Thoracic aorta (tissue), 2 donors: ENCODE results near the gene TUBGCP2. TPM values are rescaled to one million over a fixed set of nuclear protein-coding genes. Genes with fewer than 3 reads are reported as not detected.

ENCODE experiments used
- ATAC-seq: fragments of 150-250 bp; one replicate; pipeline ENCODE4 v1.8.0; 2017; ENCODE audit warnings: low read depth; ENCODE audit not compliant: insufficient number of reproducible peaks, low FRiP score
- DNase-seq: peaks from one replicate; pipeline ENCODE4 v3.0.0-alpha.2; 2020; ENCODE audit warnings: low spot score
- H3K27ac ChIP-seq, 2 donors: fragments of 200-600 bp; sonication (generic); 1 replicate in 1 of 2; 2 replicates in 1 of 2; pipeline ENCODE4 v1.5.1; 2016; ENCODE audit warnings: mild to moderate bottlenecking in 2 of 2, moderate library complexity in 2 of 2
- H3K27me3 ChIP-seq: fragments of 200-600 bp; sonication (generic); replicated peaks from 2 replicates; pipeline ENCODE4 v1.6.0; 2016; ENCODE audit warnings: mild to moderate bottlenecking; ENCODE audit not compliant: insufficient read depth
- H3K36me3 ChIP-seq: fragments of 200-600 bp; sonication (generic); one replicate; pipeline ENCODE4 v1.5.1; 2016
- H3K4me1 ChIP-seq, 2 donors: fragments of 200-600 bp; sonication (generic); 1 replicate in 1 of 2; 2 replicates in 1 of 2; pipeline versions ENCODE4 v1.5.1 to v1.6.0; 2016; ENCODE audit warnings: low read depth in 2 of 2, mild to moderate bottlenecking in 1 of 2; ENCODE audit not compliant: control insufficient read depth in 1 of 2
- H3K4me3 ChIP-seq: fragments of 200-600 bp; sonication (generic); 2 replicates; pipeline ENCODE4 v1.5.1; 2016; ENCODE audit warnings: mild to moderate bottlenecking
- H3K9me3 ChIP-seq: fragments of 200-600 bp; sonication (generic); 2 replicates; pipeline ENCODE4 v1.5.1; 2016
- total RNA-seq, 2 donors: library from RNA; depleted of rRNA; stranded (reverse); fragments of >200 nt; gene quantifications; one replicate each; pipeline versions ENCODE4 v1.1.0 to v1.2.3, GENCODE V29; 2016
- TF ChIP-seq, protein P1 (sequence below): fragments of 200-600 bp; sonication (generic); IDR thresholded peaks from one replicate; pipeline ENCODE4 v1.5.1; 2019; ENCODE audit warnings: antibody characterized with exemption

The TUBGCP2 gene
- total RNA-seq, 2 donors from 2014 or later: 51.2 to 65.5 TPM

DNA sequence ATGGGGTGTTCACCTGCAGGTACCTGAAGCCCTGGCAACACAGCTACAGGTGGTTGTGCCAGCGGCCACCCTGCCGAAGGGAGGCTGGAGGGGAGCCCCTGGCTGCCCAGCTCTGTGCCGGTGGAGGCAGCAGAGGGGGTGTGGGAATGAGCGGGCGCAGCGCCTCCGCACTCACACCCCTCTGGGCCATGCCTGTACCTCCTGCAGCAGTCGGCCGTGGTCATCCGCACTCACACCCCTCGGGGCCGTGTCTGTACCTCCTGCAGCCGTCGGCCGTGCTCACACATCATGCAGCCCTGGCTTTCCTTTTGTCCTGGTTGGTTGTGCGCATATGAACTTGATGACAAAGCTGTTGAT is 1.7 kb upstream of the TUBGCP2 start:
- no peak for ATAC-seq
- Histone ChIP-seq H3K9me3 (no peaks in the 10 kb centered on the region), H3K4me3 (no peak overlapping the region), H3K4me1 (peaks cover 7 to 30% of the 10 kb centered on the region in 2 donors), H3K36me3 (peaks cover 19% of the 10 kb centered on the region), H3K27me3 (no peaks in the 10 kb centered on the region), H3K27ac (no peak overlapping the region)
- TF ChIP-seq, protein P1, sequence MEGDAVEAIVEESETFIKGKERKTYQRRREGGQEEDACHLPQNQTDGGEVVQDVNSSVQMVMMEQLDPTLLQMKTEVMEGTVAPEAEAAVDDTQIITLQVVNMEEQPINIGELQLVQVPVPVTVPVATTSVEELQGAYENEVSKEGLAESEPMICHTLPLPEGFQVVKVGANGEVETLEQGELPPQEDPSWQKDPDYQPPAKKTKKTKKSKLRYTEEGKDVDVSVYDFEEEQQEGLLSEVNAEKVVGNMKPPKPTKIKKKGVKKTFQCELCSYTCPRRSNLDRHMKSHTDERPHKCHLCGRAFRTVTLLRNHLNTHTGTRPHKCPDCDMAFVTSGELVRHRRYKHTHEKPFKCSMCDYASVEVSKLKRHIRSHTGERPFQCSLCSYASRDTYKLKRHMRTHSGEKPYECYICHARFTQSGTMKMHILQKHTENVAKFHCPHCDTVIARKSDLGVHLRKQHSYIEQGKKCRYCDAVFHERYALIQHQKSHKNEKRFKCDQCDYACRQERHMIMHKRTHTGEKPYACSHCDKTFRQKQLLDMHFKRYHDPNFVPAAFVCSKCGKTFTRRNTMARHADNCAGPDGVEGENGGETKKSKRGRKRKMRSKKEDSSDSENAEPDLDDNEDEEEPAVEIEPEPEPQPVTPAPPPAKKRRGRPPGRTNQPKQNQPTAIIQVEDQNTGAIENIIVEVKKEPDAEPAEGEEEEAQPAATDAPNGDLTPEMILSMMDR: no peak
- DNase-seq: no peak

DNA sequence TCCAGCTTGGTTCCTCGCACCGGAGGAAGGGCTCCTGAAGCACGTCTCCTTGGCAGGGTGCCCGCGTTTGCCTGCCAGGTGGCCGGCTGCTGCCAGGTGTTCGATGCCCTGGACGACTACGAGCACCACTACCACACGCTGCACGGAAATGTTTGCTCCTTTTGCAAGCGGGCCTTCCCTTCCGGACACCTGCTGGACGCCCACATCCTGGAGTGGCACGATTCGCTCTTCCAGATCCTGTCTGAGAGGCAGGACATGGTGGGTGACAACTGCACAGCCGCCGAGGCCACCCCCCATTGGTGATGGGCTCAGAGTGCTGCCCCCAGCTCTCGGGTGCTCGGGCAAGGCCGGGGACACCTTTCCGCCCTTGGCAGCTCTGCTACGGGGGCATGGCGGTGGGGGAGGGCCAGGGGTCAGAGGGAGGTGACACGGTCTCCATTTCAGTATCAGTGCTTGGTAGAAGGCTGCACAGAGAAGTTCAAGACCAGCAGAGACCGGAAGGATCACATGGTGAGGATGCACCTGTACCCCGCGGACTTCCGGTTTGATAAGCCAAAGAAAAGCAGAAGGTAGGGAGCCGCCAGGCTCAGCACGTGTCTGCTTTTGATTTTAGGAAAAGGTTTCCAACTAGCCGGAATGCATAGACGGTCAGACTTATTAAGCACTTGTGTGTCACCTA is 1.2 kb upstream of the TUBGCP2 start:
- no peak overlapping the region for H3K4me3 ChIP-seq
- no peak overlapping the region for H3K27ac ChIP-seq
- H3K36me3 ChIP-seq: peaks cover 19% of the 10 kb centered on the region
- ATAC-seq (no peak), DNase-seq (no peak)
- H3K4me1 ChIP-seq: peaks cover 7 to 30% of the 10 kb centered on the region in 2 donors
- H3K9me3 ChIP-seq: no peaks in the 10 kb centered on the region
- TF ChIP-seq, protein P1: no peak
- H3K27me3 ChIP-seq: no peaks in the 10 kb centered on the region

- Histone ChIP-seq H3K36me3 (peaks cover 19% of the 10 kb centered on the region), H3K27ac (peak overlapping the region; percentile 96 to 97), H3K9me3 (no peaks in the 10 kb centered on the region), H3K4me1 (peaks cover 7 to 30% of the 10 kb centered on the region in 2 donors), H3K27me3 (no peaks in the 10 kb centered on the region), H3K4me3 (peak overlapping the region; percentile 85)
- TF ChIP-seq, protein P1: no peak
- DNase-seq (peak; percentile 68), ATAC-seq (peak; percentile 97)
These were observed 538 bp upstream of the TUBGCP2 start for GRCh38 chr10:133309100-133309719.

GRCh38 chr10:133307776-133308420 is 774 bp downstream of the TUBGCP2 start:
- H3K27me3 ChIP-seq: no peaks in the 10 kb centered on the region
- peak overlapping the region; percentile 85 for H3K4me3 ChIP-seq
- ATAC-seq: no peak
- no peaks in the 10 kb centered on the region for H3K9me3 ChIP-seq
- H3K36me3 ChIP-seq: peaks cover 19% of the 10 kb centered on the region
- peak overlapping the region; percentile 96 to 97 for H3K27ac ChIP-seq
- DNase-seq: no peak
- H3K4me1 ChIP-seq: peaks cover 7 to 30% of the 10 kb centered on the region in 2 donors
- TF ChIP-seq, protein P1: peak; percentile 22

DNA sequence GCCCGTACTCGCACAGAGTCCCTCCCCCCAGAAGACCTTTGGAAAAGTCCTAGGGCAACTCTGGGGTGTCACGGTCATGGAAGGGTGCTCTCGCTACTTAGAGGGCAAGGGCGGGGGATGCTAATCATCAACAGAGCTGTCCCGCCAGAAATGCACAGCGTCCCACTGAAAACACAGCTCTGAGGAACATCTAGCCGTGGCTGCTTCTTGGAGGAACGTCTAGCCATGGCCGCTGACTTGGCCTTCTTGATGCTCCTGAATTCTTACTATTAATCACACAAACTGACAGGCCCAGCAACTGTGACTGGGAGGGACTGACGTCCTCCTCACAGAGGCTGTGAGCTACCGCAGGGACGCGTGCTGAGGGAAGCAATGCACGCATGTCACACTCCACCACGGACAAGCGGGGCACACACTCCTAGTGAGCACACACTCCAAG is 1.7 kb downstream of the TUBGCP2 start:
- ATAC-seq: no peak
- no peak for DNase-seq
- Histone ChIP-seq H3K4me3 (no peak overlapping the region), H3K27me3 (no peaks in the 10 kb centered on the region), H3K27ac (peak overlapping the region in 1 of 2 donors; percentile 39), H3K9me3 (no peaks in the 10 kb centered on the region), H3K4me1 (peaks cover 7 to 30% of the 10 kb centered on the region in 2 donors), H3K36me3 (peaks cover 18% of the 10 kb centered on the region)
- TF ChIP-seq, protein P1: no peak
